HG02970 (cell line): ENCODE results near the gene MECP2.
"Not testable (repeated sequence)": the region's sequence is repeated elsewhere in the genome, so short reads cannot be mapped to it uniquely, and the experiment has no call there.

Experiments
- ATAC-seq: cut with Tn5 transposase; IDR thresholded peaks from one replicate; pipeline ENCODE4 v1.9.1; 2021; ENCODE audit warnings: mild to moderate bottlenecking, moderate library complexity, moderate number of reproducible peaks; ENCODE audit not compliant: unreplicated experiment, low FRiP score

MECP2 gene

GRCh38 chrX:154097589-154098541, at the start of gene MECP2:
MECP2 (minus strand) TSS chrX:154097717.
- peak; percentile 83 for ATAC-seq

DNA sequence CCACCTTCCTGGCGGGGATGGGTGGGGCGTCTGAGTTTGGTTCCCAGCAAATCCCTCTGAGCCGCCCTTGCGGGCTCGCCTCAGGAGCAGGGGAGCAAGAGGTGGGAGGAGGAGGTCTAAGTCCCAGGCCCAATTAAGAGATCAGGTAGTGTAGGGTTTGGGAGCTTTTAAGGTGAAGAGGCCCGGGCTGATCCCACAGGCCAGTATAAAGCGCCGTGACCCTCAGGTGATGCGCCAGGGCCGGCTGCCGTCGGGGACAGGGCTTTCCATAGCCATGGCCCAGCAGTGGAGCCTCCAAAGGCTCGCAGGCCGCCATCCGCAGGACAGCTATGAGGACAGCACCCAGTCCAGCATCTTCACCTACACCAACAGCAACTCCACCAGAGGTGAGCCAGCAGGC, 46.5 kb upstream of the MECP2 start, which contains the start of gene OPN1LW:
TSS of gene OPN1LW (plus strand) at position 234 of the 400 bp plus-strand sequence. CDS start at position 275, 41 bp downstream.
- ATAC-seq, result not testable (repeated sequence)

DNA sequence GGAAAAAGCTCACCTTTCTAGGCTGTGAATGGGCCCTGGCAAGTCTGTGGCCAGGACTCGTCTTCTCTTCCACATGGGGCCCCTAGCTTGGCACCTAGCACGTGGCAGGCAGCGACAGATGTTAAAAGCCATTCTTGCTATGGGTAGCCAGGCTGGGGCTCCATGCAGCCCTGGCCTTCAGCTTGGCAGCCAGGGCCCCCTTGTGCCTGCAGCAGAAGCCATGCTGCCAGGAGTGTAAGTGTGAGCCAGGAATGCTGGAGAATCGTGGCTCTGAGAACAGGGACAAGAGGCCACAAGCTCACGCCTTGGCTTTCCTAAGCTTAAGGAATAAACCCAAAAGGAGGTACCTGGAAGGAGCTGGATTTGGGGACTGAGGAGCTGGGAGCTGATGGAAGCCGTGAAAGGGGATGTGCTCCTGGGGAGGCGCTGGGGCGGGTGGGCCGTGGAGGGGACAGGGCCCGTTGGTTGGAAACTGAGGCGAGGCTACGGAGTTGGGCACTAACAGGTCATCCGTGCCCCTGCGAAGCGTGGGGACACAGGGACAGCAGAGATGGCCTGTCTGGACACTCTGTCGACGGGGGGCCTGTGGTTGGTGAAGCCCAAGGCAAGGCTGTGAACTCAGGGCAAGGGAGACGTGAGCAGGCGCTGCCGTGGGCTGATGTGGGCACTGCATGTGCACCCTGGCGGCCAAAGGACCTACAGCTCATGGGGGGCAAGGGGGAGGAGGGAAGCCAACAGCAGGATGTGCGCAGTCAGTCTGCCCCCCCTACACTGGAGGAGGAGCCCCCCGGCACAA, 45.6 kb upstream of the MECP2 start:
- no peak for ATAC-seq

GRCh38 chrX:154142386-154142785, 44.9 kb upstream of the MECP2 start:
- ATAC-seq, result no peak

DNA sequence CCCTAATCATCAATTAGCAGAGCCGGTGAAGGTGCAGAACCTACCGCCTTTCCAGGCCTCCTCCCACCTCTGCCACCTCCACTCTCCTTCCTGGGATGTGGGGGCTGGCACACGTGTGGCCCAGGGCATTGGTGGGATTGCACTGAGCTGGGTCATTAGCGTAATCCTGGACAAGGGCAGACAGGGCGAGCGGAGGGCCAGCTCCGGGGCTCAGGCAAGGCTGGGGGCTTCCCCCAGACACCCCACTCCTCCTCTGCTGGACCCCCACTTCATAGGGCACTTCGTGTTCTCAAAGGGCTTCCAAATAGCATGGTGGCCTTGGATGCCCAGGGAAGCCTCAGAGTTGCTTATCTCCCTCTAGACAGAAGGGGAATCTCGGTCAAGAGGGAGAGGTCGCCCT, 43.2 kb upstream of the MECP2 start:
- ATAC-seq, result no peak

DNA sequence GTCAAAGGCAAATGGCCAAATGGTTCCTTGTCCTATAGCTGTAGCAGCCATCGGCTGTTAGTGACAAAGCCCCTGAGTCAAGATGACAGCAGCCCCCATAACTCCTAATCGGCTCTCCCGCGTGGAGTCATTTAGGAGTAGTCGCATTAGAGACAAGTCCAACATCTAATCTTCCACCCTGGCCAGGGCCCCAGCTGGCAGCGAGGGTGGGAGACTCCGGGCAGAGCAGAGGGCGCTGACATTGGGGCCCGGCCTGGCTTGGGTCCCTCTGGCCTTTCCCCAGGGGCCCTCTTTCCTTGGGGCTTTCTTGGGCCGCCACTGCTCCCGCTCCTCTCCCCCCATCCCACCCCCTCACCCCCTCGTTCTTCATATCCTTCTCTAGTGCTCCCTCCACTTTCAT, 42.7 kb upstream of the MECP2 start:
- no peak for ATAC-seq

DNA sequence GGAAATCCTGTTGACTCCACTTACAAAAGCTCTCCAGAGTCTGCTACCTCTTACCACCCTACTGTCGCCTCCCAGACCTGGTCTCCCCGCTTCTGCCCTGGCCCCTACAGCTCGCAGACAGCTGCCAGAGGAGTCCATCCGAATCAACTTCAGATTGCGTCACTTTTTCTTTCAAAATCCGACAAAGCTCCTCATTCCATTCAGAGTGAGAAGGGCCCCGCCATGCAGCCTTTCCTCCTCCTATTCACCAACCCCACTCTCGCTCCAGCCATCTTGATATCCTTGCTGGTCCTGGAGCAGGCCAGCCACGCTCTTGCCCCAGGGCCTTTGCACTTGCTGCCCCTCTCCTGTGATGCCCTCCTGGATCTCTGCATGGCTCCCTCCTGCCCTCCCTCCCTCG, 41.3 kb upstream of the MECP2 start:
- no peak for ATAC-seq

DNA sequence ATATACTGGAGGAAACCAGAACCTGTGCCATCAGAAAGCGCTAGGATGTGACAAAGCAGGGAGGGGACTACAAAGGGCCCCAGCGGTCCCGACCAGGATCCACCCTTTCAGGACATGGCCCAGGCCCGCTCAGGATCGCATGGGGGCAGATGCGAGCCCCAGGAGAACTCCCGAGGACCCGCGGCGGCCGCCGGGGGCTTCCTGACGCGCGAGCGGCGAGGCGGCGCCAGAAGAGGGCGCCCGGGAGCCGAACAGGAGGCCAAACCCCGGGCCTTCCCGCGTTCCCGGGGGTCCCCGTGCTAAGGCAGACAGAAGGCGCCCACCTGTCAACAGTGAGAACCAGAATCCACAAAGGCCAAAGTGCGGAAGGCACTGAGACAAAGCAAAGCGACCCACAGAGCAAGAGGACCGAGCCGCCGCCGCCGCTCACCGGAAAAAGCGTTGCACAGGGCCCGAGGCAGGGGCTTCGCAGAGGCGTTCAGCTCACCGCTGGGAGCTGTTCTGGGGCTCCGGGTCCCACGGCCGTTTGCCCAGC, 39.2 kb upstream of the MECP2 start:
- ATAC-seq, result no peak

GRCh38 chrX:154135458-154136229, 38.1 kb upstream of the MECP2 start:
- no peak for ATAC-seq

DNA sequence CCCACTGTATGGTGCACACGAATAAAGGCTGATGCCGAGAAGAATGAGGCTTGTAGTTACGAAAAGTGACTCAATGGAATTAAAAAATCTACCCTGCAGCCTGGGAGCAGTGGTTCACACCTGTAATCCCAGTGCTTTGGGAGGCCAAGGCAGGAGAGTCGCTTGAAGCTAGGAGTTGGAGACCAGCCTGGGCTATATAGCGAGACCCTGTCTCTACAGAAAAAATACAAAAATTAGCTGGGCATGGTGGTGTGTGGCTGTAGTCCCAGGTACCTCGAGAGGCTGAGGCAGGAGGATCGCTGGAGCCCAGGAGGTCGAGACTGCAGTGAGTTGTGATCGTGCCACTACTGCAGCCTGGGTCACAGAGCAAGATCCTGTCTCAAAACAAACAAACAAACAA, 34.8 kb upstream of the MECP2 start:
- ATAC-seq, result no peak

DNA sequence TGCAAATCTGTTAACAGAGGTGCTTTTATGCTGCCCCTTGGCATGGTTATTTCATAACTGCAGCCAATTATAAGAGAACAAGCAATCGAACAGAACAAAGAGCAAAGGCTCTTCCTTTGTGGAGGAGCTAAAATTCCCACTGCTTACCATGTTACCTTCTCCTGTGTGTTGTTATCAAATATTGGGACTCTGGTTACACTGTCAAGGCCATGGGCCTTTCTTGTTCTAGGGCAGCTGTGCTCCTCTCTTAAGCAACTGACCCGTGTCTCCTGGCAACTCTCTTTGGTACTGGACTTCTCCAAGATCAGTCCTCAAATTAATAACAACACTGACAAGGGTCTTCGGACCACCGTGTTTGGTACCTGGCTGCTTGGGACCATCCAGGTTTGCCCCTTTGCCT, 34.4 kb upstream of the MECP2 start:
- no peak for ATAC-seq

DNA sequence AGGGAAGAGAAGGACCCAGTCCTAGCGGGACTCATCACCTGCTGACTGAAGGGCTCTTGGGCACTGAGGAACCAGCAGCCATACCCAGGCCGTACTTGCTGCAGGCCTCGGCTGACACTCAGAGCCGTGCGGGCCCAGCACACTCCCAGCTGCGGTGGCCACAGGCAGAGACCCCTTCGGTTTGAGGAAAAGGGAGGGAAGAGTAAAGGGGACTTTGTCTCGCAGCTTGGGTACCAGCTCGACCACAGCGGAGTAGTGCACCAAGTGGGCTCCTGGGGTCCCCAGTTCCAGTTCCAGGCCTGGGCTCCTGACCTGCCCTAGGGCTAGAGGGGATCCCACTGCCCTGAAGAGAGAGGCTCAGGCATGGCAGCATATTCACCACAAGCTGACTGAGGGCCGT, 28.6 kb upstream of the MECP2 start:
- no peak for ATAC-seq

DNA sequence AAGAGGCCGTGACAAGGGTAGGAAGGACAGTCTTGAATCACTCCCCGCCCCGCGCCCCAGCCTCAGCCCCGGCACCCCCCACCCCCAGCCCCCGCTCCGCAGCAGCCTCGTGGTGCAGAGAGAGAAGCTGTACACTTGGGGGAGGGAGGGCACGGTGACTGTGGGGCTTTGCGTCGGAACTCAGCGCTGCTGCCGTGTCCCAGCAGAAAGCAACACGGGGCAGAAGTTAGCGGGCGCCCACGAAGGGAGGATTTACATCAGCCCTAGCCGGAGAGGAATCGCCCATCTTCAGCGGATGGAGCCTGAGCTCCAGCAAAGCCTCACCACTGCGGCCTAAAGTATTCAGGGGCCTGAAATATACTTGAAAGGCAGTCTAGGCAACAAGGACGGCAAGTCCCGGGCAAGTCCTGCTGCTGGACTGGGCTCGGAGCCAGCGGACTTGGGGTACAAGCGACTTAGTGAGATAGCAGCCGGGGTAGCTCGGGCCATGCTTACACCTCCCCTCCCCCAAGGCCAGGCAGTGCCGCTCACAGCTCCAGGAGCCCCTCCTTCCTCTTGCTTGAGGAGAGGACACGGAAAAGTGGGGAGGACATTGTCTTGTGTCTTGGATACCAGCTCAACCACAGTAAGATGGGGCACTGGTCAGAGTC, 28.0 kb upstream of the MECP2 start:
- no peak for ATAC-seq

- ATAC-seq, result no peak
Observed at GRCh38 chrX:154123241-154124219, 26.0 kb upstream of the MECP2 start.

DNA sequence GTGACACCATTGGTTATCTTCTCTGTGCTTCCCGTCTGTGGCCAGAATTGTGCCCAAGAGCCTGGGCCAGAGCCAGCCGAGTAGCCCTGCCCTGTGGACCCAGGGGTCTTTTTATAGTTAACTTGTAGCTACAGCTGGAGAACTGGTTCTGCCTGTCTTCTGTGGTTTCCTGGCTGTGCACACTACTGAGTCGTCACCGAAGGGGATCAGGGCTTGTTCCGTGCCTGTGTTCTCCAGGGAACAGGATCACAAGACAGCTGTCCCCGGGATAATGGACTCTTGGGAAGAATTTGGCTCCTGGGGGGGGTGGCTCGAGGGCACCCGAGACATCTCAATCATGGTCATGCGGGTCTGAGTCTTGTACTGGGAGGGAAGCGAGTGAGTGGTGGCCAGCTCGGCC, 24.4 kb upstream of the MECP2 start:
- ATAC-seq, result no peak

DNA sequence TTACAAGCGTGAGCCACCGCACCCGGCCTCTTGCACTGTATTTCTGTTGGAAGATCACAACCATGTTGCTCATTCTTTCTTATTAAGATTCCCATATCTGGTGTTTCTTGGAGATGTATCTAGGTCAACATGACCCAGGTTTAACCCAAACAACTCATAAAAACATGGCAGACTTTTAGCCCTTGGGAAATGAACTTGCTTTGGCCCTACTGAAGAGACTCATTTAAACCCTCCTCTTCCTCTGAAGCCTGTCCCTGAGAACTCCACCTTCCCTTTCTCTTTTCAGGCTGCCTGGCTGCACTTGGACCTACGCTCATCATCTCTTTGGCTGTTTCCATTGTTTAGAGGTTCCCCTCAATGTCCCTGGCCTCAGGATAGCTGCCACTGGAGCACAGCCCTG, 23.7 kb upstream of the MECP2 start:
- ATAC-seq, result no peak

GRCh38 chrX:154120567-154120966, 23.1 kb upstream of the MECP2 start:
- ATAC-seq, result no peak

- no peak for ATAC-seq
Observed at GRCh38 chrX:154117566-154117965, 20.0 kb upstream of the MECP2 start.
